Astrocyte (in vitro differentiated cells and primary cell): Measurements from ENCODE around the gene RILP.

Experiments used
- CTCF ChIP-seq: IDR thresholded peaks from 2 replicates; pipeline ENCODE4 v1.5.1; 2011; ENCODE audit warnings: low read depth, mild to moderate bottlenecking, inconsistent platforms, low read length, moderate library complexity; ENCODE audit not compliant: insufficient read depth
- EZH2 ChIP-seq: IDR thresholded peaks from 2 replicates; pipeline ENCODE4 v1.6.1; 2012; ENCODE audit warnings: mild to moderate bottlenecking, low read length, inconsistent platforms; ENCODE audit not compliant: insufficient read depth

- TF ChIP-seq CTCF (no peak), EZH2 (no peak)
Observed at GRCh38 chr17:1612400-1612799, 37.3 kb downstream of the RILP start.
